ENCODE measurements around the gene ABCA4.

ABCA4 gene

DNA sequence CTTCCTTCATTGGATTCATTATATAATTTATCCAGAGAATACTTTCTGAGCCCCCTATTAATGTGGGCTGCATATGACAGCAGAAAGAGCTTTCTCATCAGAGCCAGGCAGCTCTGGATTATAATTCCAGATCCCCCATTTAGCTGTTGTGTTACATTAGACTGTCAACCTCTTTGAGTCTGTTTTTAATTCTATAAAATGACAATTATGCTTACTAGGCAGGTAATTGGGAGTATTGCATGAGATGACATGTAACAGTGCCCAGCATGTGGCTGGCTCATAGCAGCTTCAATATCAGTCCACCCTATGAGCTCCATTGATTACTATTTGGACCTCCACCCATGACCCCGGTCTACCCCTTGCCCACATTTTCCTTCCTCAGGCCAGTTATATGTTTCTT, 49.6 kb downstream of the ABCA4 start:
- no peaks in the 10 kb centered on the region for H3K36me3 ChIP-seq (ENCODE audit: control insufficient read depth in 2 of 2, insufficient read depth in 1 of 2, low read length in 2 of 2)
- ChIA-PET CTCF (interaction anchor here (0.7 to 3.8 kb wide), 4 partner anchors 9 to 264 kb away, joined by 3 to 29 read pairs (median 6); no protein-coding TSS in a partner anchor), POLR2A (interaction anchor here (1.2 kb wide), 1 partner anchor 165 kb away, joined by 4 read pairs; no protein-coding TSS in a partner anchor)
- no peaks in the 10 kb centered on the region for H3K9me3 ChIP-seq (ENCODE audit: control insufficient read depth, insufficient read depth, low read depth, low read length)
- TF ChIP-seq, protein P1, sequence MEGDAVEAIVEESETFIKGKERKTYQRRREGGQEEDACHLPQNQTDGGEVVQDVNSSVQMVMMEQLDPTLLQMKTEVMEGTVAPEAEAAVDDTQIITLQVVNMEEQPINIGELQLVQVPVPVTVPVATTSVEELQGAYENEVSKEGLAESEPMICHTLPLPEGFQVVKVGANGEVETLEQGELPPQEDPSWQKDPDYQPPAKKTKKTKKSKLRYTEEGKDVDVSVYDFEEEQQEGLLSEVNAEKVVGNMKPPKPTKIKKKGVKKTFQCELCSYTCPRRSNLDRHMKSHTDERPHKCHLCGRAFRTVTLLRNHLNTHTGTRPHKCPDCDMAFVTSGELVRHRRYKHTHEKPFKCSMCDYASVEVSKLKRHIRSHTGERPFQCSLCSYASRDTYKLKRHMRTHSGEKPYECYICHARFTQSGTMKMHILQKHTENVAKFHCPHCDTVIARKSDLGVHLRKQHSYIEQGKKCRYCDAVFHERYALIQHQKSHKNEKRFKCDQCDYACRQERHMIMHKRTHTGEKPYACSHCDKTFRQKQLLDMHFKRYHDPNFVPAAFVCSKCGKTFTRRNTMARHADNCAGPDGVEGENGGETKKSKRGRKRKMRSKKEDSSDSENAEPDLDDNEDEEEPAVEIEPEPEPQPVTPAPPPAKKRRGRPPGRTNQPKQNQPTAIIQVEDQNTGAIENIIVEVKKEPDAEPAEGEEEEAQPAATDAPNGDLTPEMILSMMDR (tag by site-specific recombination; IDR thresholded peaks at IDR 0.05): no peak
- TF ChIP-seq ZNF658 (tag by site-specific recombination; IDR thresholded peaks at IDR 0.05) (no peak), ZBTB11 (tag by site-specific recombination; conservative IDR thresholded peaks at IDR 0.05; ENCODE audit: low read depth) (no peak), ZNF10 (tag by site-specific recombination; IDR thresholded peaks at IDR 0.05) (no peak), ZNF626 (tag by site-specific recombination; IDR thresholded peaks at IDR 0.05) (no peak), ZNF473 (tag by site-specific recombination; IDR thresholded peaks at IDR 0.05) (no peak), ZNF692 (tag by site-specific recombination; IDR thresholded peaks at IDR 0.05) (no peak), ZNF585B (tag by site-specific recombination; IDR thresholded peaks at IDR 0.05) (no peak), ZFP69B (tag by site-specific recombination; IDR thresholded peaks at IDR 0.05) (no peak), ZNF394 (tag by site-specific recombination; IDR thresholded peaks at IDR 0.05; ENCODE audit: borderline replicate concordance) (no peak), FEZF1 (tag by site-specific recombination; IDR thresholded peaks at IDR 0.05) (no peak), INSM2 (tag by site-specific recombination; IDR thresholded peaks at IDR 0.05) (no peak), ZNF423 (tag by site-specific recombination; IDR thresholded peaks at IDR 0.05) (no peak), ZNF792 (tag by site-specific recombination; IDR thresholded peaks at IDR 0.05) (no peak), RBAK (tag by site-specific recombination; IDR thresholded peaks at IDR 0.05) (no peak), OVOL3 (tag by site-specific recombination; IDR thresholded peaks at IDR 0.05) (no peak), ZNF785 (tag by site-specific recombination; IDR thresholded peaks at IDR 0.05) (no peak)
- TF ChIP-seq, protein P2, sequence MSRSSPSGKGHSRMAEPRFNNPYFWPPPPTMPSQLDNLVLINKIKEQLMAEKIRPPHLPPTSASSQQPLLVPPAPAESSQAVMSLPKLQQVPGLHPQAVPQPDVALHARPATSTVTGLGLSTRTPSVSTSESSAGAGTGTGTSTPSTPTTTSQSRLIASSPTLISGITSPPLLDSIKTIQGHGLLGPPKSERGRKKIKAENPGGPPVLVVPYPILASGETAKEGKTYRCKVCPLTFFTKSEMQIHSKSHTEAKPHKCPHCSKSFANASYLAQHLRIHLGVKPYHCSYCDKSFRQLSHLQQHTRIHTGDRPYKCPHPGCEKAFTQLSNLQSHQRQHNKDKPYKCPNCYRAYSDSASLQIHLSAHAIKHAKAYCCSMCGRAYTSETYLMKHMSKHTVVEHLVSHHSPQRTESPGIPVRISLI (tag by site-specific recombination; IDR thresholded peaks at IDR 0.05): no peak
- H3K4me3 ChIP-seq (ENCODE audit: low read depth, low read length): no peak overlapping the region
- H3K27ac ChIP-seq (ENCODE audit: extremely low read depth, low read depth, low read length): no peak overlapping the region
- H3K4me1 ChIP-seq (ENCODE audit: control insufficient read depth, insufficient read depth, low read length): peaks cover 17% of the 10 kb centered on the region

Data from HEK293 (cell line).